ENCODE data around the gene CLK4.

- no peak for TF ChIP-seq SP1 (CRISPR knock-in tag; conservative IDR thresholded peaks at IDR 0.05)
- TF ChIP-seq, protein P1, sequence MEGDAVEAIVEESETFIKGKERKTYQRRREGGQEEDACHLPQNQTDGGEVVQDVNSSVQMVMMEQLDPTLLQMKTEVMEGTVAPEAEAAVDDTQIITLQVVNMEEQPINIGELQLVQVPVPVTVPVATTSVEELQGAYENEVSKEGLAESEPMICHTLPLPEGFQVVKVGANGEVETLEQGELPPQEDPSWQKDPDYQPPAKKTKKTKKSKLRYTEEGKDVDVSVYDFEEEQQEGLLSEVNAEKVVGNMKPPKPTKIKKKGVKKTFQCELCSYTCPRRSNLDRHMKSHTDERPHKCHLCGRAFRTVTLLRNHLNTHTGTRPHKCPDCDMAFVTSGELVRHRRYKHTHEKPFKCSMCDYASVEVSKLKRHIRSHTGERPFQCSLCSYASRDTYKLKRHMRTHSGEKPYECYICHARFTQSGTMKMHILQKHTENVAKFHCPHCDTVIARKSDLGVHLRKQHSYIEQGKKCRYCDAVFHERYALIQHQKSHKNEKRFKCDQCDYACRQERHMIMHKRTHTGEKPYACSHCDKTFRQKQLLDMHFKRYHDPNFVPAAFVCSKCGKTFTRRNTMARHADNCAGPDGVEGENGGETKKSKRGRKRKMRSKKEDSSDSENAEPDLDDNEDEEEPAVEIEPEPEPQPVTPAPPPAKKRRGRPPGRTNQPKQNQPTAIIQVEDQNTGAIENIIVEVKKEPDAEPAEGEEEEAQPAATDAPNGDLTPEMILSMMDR (IDR thresholded peaks at IDR 0.05), result no peak
- TF ChIP-seq, protein P2, sequence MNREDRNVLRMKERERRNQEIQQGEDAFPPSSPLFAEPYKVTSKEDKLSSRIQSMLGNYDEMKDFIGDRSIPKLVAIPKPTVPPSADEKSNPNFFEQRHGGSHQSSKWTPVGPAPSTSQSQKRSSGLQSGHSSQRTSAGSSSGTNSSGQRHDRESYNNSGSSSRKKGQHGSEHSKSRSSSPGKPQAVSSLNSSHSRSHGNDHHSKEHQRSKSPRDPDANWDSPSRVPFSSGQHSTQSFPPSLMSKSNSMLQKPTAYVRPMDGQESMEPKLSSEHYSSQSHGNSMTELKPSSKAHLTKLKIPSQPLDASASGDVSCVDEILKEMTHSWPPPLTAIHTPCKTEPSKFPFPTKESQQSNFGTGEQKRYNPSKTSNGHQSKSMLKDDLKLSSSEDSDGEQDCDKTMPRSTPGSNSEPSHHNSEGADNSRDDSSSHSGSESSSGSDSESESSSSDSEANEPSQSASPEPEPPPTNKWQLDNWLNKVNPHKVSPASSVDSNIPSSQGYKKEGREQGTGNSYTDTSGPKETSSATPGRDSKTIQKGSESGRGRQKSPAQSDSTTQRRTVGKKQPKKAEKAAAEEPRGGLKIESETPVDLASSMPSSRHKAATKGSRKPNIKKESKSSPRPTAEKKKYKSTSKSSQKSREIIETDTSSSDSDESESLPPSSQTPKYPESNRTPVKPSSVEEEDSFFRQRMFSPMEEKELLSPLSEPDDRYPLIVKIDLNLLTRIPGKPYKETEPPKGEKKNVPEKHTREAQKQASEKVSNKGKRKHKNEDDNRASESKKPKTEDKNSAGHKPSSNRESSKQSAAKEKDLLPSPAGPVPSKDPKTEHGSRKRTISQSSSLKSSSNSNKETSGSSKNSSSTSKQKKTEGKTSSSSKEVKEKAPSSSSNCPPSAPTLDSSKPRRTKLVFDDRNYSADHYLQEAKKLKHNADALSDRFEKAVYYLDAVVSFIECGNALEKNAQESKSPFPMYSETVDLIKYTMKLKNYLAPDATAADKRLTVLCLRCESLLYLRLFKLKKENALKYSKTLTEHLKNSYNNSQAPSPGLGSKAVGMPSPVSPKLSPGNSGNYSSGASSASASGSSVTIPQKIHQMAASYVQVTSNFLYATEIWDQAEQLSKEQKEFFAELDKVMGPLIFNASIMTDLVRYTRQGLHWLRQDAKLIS (CRISPR knock-in tag; IDR thresholded peaks at IDR 0.05; ENCODE audit: borderline replicate concordance), result no peak
- TF ChIP-seq, protein P3, sequence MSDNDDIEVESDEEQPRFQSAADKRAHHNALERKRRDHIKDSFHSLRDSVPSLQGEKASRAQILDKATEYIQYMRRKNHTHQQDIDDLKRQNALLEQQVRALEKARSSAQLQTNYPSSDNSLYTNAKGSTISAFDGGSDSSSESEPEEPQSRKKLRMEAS (CRISPR knock-in tag; IDR thresholded peaks at IDR 0.05), result no peak
- TF ChIP-seq ATF2 (CRISPR knock-in tag; IDR thresholded peaks at IDR 0.05; ENCODE audit: borderline replicate concordance, low read depth), result no peak
- TF ChIP-seq ESRRA (CRISPR knock-in tag; IDR thresholded peaks at IDR 0.05; ENCODE audit: borderline replicate concordance), result no peak
- TF ChIP-seq NR2C2 (CRISPR knock-in tag; IDR thresholded peaks at IDR 0.05), result no peak
Measured at GRCh38 chr5:178602752-178603151, 24.1 kb downstream of the CLK4 start.

Measured in WTC11 (cell line).